A673 (cell line): ENCODE results near the gene KCNQ2. TPM values are rescaled to one million over a fixed set of nuclear protein-coding genes. Genes with fewer than 3 reads are reported as not detected.

ENCODE experiments used
- Bru-seq: library from RNA; stranded (reverse); fragments of 400-500 nt; gene quantifications from one replicate; lab custom pipeline; 2021; lab: Mats Ljungman, UMichigan
- BruChase-seq, 2 experiments: library from RNA; stranded (reverse); fragments of 400-500 nt; gene quantifications; one replicate each; lab custom pipeline; 2021; lab: Mats Ljungman, UMichigan
- BruUV-seq: library from RNA; stranded (reverse); fragments of 400-500 nt; replicated peaks from 2 replicates; lab custom pipeline; 2021; lab: Mats Ljungman, UMichigan
- CTCF ChIA-PET: fragments of 300-600 bp; sonication (Branson Sonifier 250); formaldehyde crosslinking; loops from one replicate; lab custom pipeline; 2022; ENCODE audit warnings: antibody characterized with exemption; lab: Charles Lee
- POLR2A ChIA-PET: fragments of 300-600 bp; sonication (Branson Sonifier 250); formaldehyde crosslinking; loops from one replicate; lab custom pipeline; 2022; ENCODE audit warnings: antibody characterized with exemption; ENCODE audit not compliant: low non-redundant PET; lab: Charles Lee
- DNase-seq: peaks from one replicate; pipeline ENCODE4 v3.0.0-alpha.2; 2015; ENCODE audit warnings: low spot score
- H3K27ac ChIP-seq: fragments of 200-600 bp; sonication (generic); 2 replicates; pipeline ENCODE4 v1.5.1; 2016; ENCODE audit warnings: mixed run types, low read depth, mild to moderate bottlenecking, mixed read lengths, antibody characterized with exemption, low read length; ENCODE audit not compliant: poor library complexity, severe bottlenecking
- H3K27me3 ChIP-seq: fragments of 200-600 bp; sonication (generic); replicated peaks from 2 replicates; pipeline ENCODE4 v1.6.1; 2017; ENCODE audit warnings: mixed run types, low read depth, mild to moderate bottlenecking, mixed read lengths, antibody characterized with exemption, low read length; ENCODE audit not compliant: insufficient read depth, poor library complexity
- H3K36me3 ChIP-seq: fragments of 200-600 bp; sonication (generic); 2 replicates; pipeline ENCODE4 v1.6.1; 2016; ENCODE audit warnings: mixed run types, mild to moderate bottlenecking, mixed read lengths, antibody characterized with exemption, low read length; ENCODE audit not compliant: insufficient read depth, poor library complexity, severe bottlenecking
- H3K4me1 ChIP-seq: fragments of 200-600 bp; sonication (generic); 2 replicates; pipeline ENCODE4 v1.6.1; 2017; ENCODE audit warnings: mixed run types, mild to moderate bottlenecking, mixed read lengths, antibody characterized with exemption, low read length; ENCODE audit not compliant: insufficient read depth, poor library complexity, severe bottlenecking
- H3K4me3 ChIP-seq: fragments of 200-600 bp; sonication (generic); 2 replicates; pipeline ENCODE4 v1.5.1; 2016; ENCODE audit warnings: low read depth, mixed run types, mild to moderate bottlenecking, mixed read lengths, low read length; ENCODE audit not compliant: poor library complexity, severe bottlenecking
- H3K9me3 ChIP-seq: fragments of 200-600 bp; sonication (generic); 2 replicates; pipeline ENCODE4 v1.6.1; 2016; ENCODE audit warnings: mixed run types, low read depth, mild to moderate bottlenecking, mixed read lengths, antibody characterized with exemption, low read length; ENCODE audit not compliant: poor library complexity, severe bottlenecking
- EZH2 ChIP-seq: fragments of 200-600 bp; sonication (generic); IDR thresholded peaks from 2 replicates; pipeline ENCODE4 v1.6.1; 2017; ENCODE audit warnings: borderline replicate concordance, low read depth, mild to moderate bottlenecking, mixed read lengths, antibody characterized with exemption, low read length; ENCODE audit not compliant: poor library complexity, severe bottlenecking
- intact Hi-C: fragments of 100-400 bp; cut with micrococcal nuclease; formaldehyde crosslinking; loops from one replicate; pipeline ENCODE4 v1.10.0; 2022; ENCODE audit not compliant: unreplicated experiment
- long read RNA-seq: library from polyadenylated mRNA; stranded (forward); transcript quantifications from one replicate; pipeline ENCODE4 v2.0.0, GENCODE V29; 2022
- total RNA-seq: library from RNA; stranded (reverse); gene quantifications from 2 replicates; pipeline ENCODE4 v1.2.3, GENCODE V29; 2021
- TF ChIP-seq, protein P1 (sequence below): fragments of 300-800, 200-600 bp; sonication (generic); conservative IDR thresholded peaks from 2 replicates; pipeline ENCODE4 v1.5.1; 2017; ENCODE audit warnings: low read depth, mild to moderate bottlenecking, antibody characterized with exemption, low read length, moderate library complexity, mixed read lengths

Gene KCNQ2
- total RNA-seq (6.6 and 15.1 TPM in 2 replicates), Bru-seq, nascent RNA (percentile 22 among the genes with signal in this experiment), BruChase-seq, experiment 1, labeled RNA remaining after a 2-hour chase (percentile 34 among the genes with signal in this experiment), BruChase-seq, experiment 2, labeled RNA remaining after a 6-hour chase (percentile 35 among the genes with signal in this experiment)
- long read RNA-seq, transcript KCNQ2-201 (8 exons, 1,426 nt) = major isoform, 22 of 24 reads
- long read RNA-seq, partial matches to known transcripts = 0 of 24 reads
- long read RNA-seq, other reads (novel, unspliced or antisense) = 2 of 24 reads

- DNase-seq = peak; percentile 60
- ChIA-PET CTCF (no interaction called here), POLR2A (interaction anchor here (0.5 kb wide), 1 partner anchor 54 kb away, joined by 5 read pairs; no protein-coding TSS in a partner anchor)
- BruUV-seq = no TSS peak
- H3K27ac ChIP-seq = no peak within 1 kb of the TSS
- H3K36me3 ChIP-seq = no peaks in the 10 kb centered on the region
- intact Hi-C loops = no loop called here
- no peaks in the 10 kb centered on the region for H3K9me3 ChIP-seq
- TF ChIP-seq, protein P1, sequence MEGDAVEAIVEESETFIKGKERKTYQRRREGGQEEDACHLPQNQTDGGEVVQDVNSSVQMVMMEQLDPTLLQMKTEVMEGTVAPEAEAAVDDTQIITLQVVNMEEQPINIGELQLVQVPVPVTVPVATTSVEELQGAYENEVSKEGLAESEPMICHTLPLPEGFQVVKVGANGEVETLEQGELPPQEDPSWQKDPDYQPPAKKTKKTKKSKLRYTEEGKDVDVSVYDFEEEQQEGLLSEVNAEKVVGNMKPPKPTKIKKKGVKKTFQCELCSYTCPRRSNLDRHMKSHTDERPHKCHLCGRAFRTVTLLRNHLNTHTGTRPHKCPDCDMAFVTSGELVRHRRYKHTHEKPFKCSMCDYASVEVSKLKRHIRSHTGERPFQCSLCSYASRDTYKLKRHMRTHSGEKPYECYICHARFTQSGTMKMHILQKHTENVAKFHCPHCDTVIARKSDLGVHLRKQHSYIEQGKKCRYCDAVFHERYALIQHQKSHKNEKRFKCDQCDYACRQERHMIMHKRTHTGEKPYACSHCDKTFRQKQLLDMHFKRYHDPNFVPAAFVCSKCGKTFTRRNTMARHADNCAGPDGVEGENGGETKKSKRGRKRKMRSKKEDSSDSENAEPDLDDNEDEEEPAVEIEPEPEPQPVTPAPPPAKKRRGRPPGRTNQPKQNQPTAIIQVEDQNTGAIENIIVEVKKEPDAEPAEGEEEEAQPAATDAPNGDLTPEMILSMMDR = no peak
- no peak for TF ChIP-seq EZH2
- H3K4me1 ChIP-seq = peaks cover 10% of the 10 kb centered on the region
- H3K27me3 ChIP-seq = peaks cover 29% of the 10 kb centered on the region
- H3K4me3 ChIP-seq = peak within 1 kb of the TSS; percentile 55
These were observed at the start of gene KCNQ2 for GRCh38 chr20:63471981-63472831. KCNQ2 (minus strand) TSS chr20:63472655; CDS start chr20:63472463, 192 bp downstream.

GRCh38 chr20:63521602-63522001 is 49.1 kb upstream of the KCNQ2 start:
- no peak for DNase-seq
- Histone ChIP-seq H3K27ac (peak overlapping the region; percentile 77), H3K27me3 (no peaks in the 10 kb centered on the region), H3K36me3 (peaks cover 23% of the 10 kb centered on the region), H3K4me1 (peaks cover 6% of the 10 kb centered on the region), H3K4me3 (peak overlapping the region; percentile 67), H3K9me3 (peaks cover 8% of the 10 kb centered on the region)
- ChIA-PET CTCF (interaction anchor here (0.6 kb wide), 1 partner anchor 101 kb away, joined by 4 read pairs; no protein-coding TSS in a partner anchor), POLR2A (no interaction called here)
- BruUV-seq = no TSS peak
- TF ChIP-seq, protein P1 = no peak
- no peak for TF ChIP-seq EZH2
- intact Hi-C loops = no loop called here

DNA sequence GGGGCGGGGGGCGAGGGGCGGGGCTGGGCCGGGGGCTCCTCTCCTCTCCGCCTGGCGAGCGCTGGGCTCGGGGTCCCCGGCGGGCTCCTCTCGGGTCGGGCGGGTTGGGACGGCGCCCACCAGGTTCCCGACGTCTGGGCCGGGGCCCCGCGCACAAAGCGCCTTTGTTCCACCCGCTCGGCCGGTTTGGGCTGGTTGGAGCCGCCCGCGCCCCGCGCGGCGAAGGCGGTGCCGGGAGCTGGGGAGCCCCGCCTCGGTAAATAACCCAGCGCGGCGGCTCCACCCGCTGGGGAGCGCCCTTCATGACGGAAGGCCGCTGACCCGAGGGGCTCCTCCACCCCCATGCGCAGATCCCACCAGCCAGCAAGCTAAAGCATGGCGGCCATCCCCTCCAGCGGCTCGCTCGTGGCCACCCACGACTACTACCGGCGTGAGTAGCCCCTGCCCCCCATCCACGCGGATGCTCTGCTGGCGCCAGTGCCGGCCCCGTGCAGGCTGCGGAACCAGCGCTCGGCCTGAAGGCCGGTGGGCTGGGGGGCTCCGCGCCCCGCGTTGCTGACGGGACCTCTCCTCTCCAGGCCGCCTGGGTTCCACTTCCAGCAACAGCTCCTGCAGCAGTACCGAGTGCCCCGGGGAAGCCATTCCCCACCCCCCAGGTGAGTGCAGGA is 48.6 kb upstream of the KCNQ2 start:
- DNase-seq = peak; percentile 77
- TSS peak; percentile 78 for BruUV-seq
- Histone ChIP-seq H3K9me3 (peaks cover 8% of the 10 kb centered on the region), H3K4me1 (peaks cover 6% of the 10 kb centered on the region), H3K27me3 (no peaks in the 10 kb centered on the region), H3K27ac (peak overlapping the region; percentile 77), H3K36me3 (peaks cover 23% of the 10 kb centered on the region), H3K4me3 (peak overlapping the region; percentile 67)
- CTCF ChIA-PET = interaction anchor here (0.6 kb wide), 1 partner anchor 101 kb away, joined by 4 read pairs; no protein-coding TSS in a partner anchor
- POLR2A ChIA-PET = interaction anchor here (0.6 to 1.0 kb wide), 2 partner anchors 8 to 907 kb away, joined by 3 to 4 read pairs; no protein-coding TSS in a partner anchor
- TF ChIP-seq, protein P1 = no peak
- no peak for TF ChIP-seq EZH2
- intact Hi-C loops = no loop called here
